Panc1 (cell line): ENCODE measurements around the gene FAHD2A. TPM values are rescaled to one million over a fixed set of nuclear protein-coding genes. Genes with fewer than 3 reads are reported as not detected.
A peak's percentile ranks its signal among the peaks of the same experiment; 100 is the strongest.

Experiments
- ATAC-seq: fragments of 200-7000 bp; cut with Tn5 transposase; 2 replicates; pipeline ENCODE4 v1.9.1; 2020; ENCODE audit warnings: mild to moderate bottlenecking, moderate library complexity
- BruUV-seq: library from RNA; stranded (reverse); fragments of 400-500 nt; replicated peaks from 2 replicates; lab custom pipeline; 2021; lab: Mats Ljungman, UMichigan
- CTCF ChIA-PET: fragments of 300-600 bp; sonication (Branson Sonifier 250); formaldehyde crosslinking; loops from one replicate; lab custom pipeline; 2022; ENCODE audit warnings: antibody characterized with exemption; lab: Charles Lee
- POLR2A ChIA-PET: fragments of 300-600 bp; sonication (Branson Sonifier 250); formaldehyde crosslinking; loops from one replicate; lab custom pipeline; 2022; ENCODE audit warnings: antibody characterized with exemption; lab: Charles Lee
- DNase-seq: peaks from one replicate; pipeline ENCODE4 v3.0.0-alpha.2; 2010; ENCODE audit warnings: low read depth, low spot score
- H3K27ac ChIP-seq: 2 replicates; pipeline ENCODE4 v1.5.1; 2011; ENCODE audit warnings: mild to moderate bottlenecking, low read length, inconsistent platforms
- H3K27me3 ChIP-seq: fragments of 200-500 bp; sonication (Bioruptor generic); 2 replicates; pipeline ENCODE4 v1.6.0; 2014; ENCODE audit warnings: low read length, inconsistent platforms; ENCODE audit not compliant: control insufficient read depth, insufficient read depth
- H3K36me3 ChIP-seq: fragments of 200-500 bp; sonication (Bioruptor generic); 2 replicates; pipeline ENCODE4 v1.5.1; 2014; ENCODE audit warnings: inconsistent platforms, mild to moderate bottlenecking, low read length, moderate library complexity; ENCODE audit not compliant: control insufficient read depth, insufficient read depth
- H3K4me1 ChIP-seq: 2 replicates; pipeline ENCODE4 v1.5.1; 2011; ENCODE audit warnings: inconsistent platforms, mild to moderate bottlenecking, low read length, moderate library complexity; ENCODE audit not compliant: control insufficient read depth, insufficient read depth
- H3K4me3 ChIP-seq, 2 experiments: 2 replicates each; pipeline ENCODE4 v1.5.1; 2011 to 2012; ENCODE audit warnings: low read depth in 2 of 2, low read length in 2 of 2, mild to moderate bottlenecking in 2 of 2, inconsistent platforms in 1 of 2, moderate library complexity in 1 of 2
- H3K9me3 ChIP-seq: fragments of 200-500 bp; sonication (Bioruptor generic); 2 replicates; pipeline ENCODE4 v1.5.1; 2014; ENCODE audit warnings: low read depth, mild to moderate bottlenecking, inconsistent platforms, low read length, moderate library complexity; ENCODE audit not compliant: control insufficient read depth, insufficient read depth
- CTCF ChIP-seq: fragments of 450-650 bp; IDR thresholded peaks from 2 replicates; pipeline ENCODE4 v1.5.1; 2017; ENCODE audit warnings: mild to moderate bottlenecking
- POLR2AphosphoS5 ChIP-seq: IDR thresholded peaks from 2 replicates; pipeline ENCODE4 v1.6.1; 2012; ENCODE audit warnings: mild to moderate bottlenecking, low read depth, low read length, moderate library complexity
- REST ChIP-seq, 2 experiments: IDR thresholded peaks; 2 replicates each; pipeline ENCODE4 v1.6.1; 2011 to 2012; ENCODE audit warnings: low read depth in 2 of 2, control low read depth in 1 of 2, low read length in 1 of 2, mild to moderate bottlenecking in 1 of 2, moderate library complexity in 1 of 2; ENCODE audit not compliant: insufficient read depth in 1 of 2
- SIN3A ChIP-seq: IDR thresholded peaks from 2 replicates; pipeline ENCODE4 v1.6.1; 2012; ENCODE audit warnings: low read depth, mild to moderate bottlenecking, low read length, moderate library complexity, borderline replicate concordance; ENCODE audit not compliant: insufficient read depth
- TCF7L2 ChIP-seq: IDR thresholded peaks from 2 replicates; pipeline ENCODE4 v1.6.1; 2011; ENCODE audit warnings: mild to moderate bottlenecking, low read depth, low read length, inconsistent platforms
- in situ Hi-C: cut with HindIII; loops from 2 replicates; pipeline ENCODE4 v1.10.0; 2016; ENCODE audit warnings: low sequenced_read_pairs, low pct_unique_long_range_greater_than_20kb
- intact Hi-C: fragments of 100-400 bp; cut with micrococcal nuclease; formaldehyde crosslinking; loops from one replicate; pipeline ENCODE4 v1.10.0; 2022; ENCODE audit not compliant: unreplicated experiment
- total RNA-seq: library from RNA; stranded (reverse); gene quantifications from one replicate; pipeline ENCODE4 v1.2.1, GENCODE V29; 2021; ENCODE audit not compliant: unreplicated experiment

FAHD2A gene
- total RNA-seq, 1 experiment from 2014 or later = 17.2 TPM

- ChIA-PET CTCF (no interaction called here), POLR2A (no interaction called here)
- no peak for DNase-seq
Observed at GRCh38 chr2:95374029-95374428, 28.5 kb upstream of the FAHD2A start.

GRCh38 chr2:95374451-95374920 is 28.0 kb upstream of the FAHD2A start:
- intact Hi-C loops = no loop called here
- ATAC-seq (no peak), DNase-seq (no peak)
- no peaks in the 10 kb centered on the region for H3K9me3 ChIP-seq
- TF ChIP-seq TCF7L2 = no peak
- no peak for TF ChIP-seq POLR2AphosphoS5
- no peak for TF ChIP-seq CTCF
- no peak for TF ChIP-seq SIN3A
- no peak for TF ChIP-seq REST (IDR thresholded peaks at IDR 0.05; ENCODE audit: insufficient read depth in 1 of 2, low read depth in 2 of 2, low read length in 1 of 2)
- no peaks in the 10 kb centered on the region for H3K4me1 ChIP-seq
- H3K36me3 ChIP-seq = no peaks in the 10 kb centered on the region
- no peak overlapping the region for H3K27ac ChIP-seq
- in situ Hi-C loops = no loop called here
- CTCF ChIA-PET = no interaction called here
- no peaks in the 10 kb centered on the region for H3K27me3 ChIP-seq
- H3K4me3 ChIP-seq = no peak overlapping the region
- POLR2A ChIA-PET = no interaction called here
- no TSS peak for BruUV-seq

More at GRCh38 chr2:95374029-95374428, 28.5 kb upstream of the FAHD2A start:
- no peak overlapping the region for H3K27ac ChIP-seq
- no peaks in the 10 kb centered on the region for H3K27me3 ChIP-seq
- TF ChIP-seq CTCF (no peak), REST (IDR thresholded peaks at IDR 0.05; ENCODE audit: insufficient read depth in 1 of 2, low read depth in 2 of 2, low read length in 1 of 2) (peak; percentile 51 to 65; a peak in 2 of 4 replicates)
- H3K9me3 ChIP-seq = no peaks in the 10 kb centered on the region
- no peaks in the 10 kb centered on the region for H3K4me1 ChIP-seq
- no peak for ATAC-seq
- in situ Hi-C loops (no loop called here), intact Hi-C loops (no loop called here)
- no peak overlapping the region for H3K4me3 ChIP-seq
- no peaks in the 10 kb centered on the region for H3K36me3 ChIP-seq
- BruUV-seq = no TSS peak
